GM21786 (cell line): ENCODE results near the gene GGNBP2.
A peak's percentile ranks its signal among the peaks of the same experiment; 100 is the strongest.
"Not testable (repeated sequence)": the region's sequence is repeated elsewhere in the genome, so short reads cannot be mapped to it uniquely, and the experiment has no call there.

ENCODE experiments used
- ATAC-seq: cut with Tn5 transposase; IDR thresholded peaks from one replicate; pipeline ENCODE4 v1.9.1; 2021; ENCODE audit not compliant: unreplicated experiment

GGNBP2 gene

GRCh38 chr17:36600465-36600864 is 55.7 kb downstream of the GGNBP2 start:
- no peak for ATAC-seq

GRCh38 chr17:36600936-36601302 is 56.2 kb downstream of the GGNBP2 start:
- no peak for ATAC-seq

GRCh38 chr17:36601303-36602029 is 56.7 kb downstream of the GGNBP2 start, which contains the start of gene MRM1:
TSS of gene MRM1 (plus strand) at chr17:36601583. CDS start at chr17:36601811, 228 bp downstream.
- ATAC-seq = peak; percentile 81

GRCh38 chr17:36602030-36602748 is 57.5 kb downstream of the GGNBP2 start:
- ATAC-seq = no peak

- ATAC-seq = no peak
Observed at GRCh38 chr17:36602924-36603384, 58.2 kb downstream of the GGNBP2 start.

GRCh38 chr17:36605028-36605427 is 60.3 kb downstream of the GGNBP2 start:
- not testable (repeated sequence) for ATAC-seq

DNA sequence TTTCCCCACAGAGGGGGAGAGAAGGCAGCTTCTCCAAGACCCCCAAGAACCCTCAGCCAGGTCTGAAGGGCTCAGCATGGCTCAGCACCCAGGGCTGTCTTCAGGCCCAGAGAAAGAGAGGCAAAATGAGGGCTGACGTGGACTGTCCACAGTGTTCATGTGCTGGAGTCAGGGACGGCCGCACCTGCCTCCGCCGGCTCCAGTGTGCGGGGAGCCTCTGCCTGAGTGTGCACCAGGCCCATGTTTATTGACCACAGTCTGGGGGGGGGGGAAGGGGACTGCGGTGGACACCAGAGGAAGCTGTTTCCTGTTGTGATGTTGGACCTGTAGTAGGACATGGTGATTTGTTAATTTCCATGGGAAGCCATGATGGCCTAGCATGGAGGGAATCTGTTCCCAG is 63.6 kb downstream of the GGNBP2 start:
- no peak for ATAC-seq

- ATAC-seq = no peak
Observed at GRCh38 chr17:36608794-36609497, 64.2 kb downstream of the GGNBP2 start.

DNA sequence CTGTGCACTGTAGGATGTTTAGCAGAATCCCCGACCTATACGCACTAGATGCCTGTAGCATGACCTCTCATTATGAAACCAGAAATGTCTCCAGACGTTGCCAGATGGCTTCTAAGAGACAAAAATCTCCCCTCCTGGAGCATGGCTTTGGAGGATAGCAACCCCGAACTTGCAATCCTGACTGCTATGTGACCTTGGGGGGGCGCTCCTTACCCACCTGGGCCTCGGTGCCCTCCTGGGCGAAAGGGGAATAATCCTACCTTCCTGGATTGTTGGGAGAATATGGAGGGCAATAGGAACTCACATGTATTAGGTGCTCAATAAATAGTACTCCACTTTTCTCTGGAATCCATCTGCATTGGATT is 64.8 kb downstream of the GGNBP2 start:
- ATAC-seq = no peak

DNA sequence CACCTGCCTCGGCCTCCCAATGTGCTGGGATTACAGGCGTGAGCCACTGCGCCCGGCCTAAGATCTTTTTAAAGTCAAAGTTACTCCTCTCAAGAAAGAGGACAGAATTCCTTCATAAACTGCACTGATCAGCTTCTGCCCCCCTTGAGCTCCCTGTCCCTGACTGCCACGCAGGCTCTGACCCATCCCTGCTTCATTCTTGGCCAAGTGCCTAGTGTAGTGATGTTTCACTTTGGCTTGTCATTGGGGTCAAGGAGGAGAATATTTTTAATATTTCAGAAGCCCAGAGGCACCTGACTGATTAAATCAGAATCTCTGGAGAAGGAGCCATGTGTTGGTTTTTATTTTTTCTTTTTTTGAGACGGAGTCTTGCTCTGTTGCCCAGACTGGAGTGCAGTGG is 65.8 kb downstream of the GGNBP2 start:
- ATAC-seq = no peak

GRCh38 chr17:36611345-36612072 is 66.8 kb downstream of the GGNBP2 start:
- no peak for ATAC-seq

DNA sequence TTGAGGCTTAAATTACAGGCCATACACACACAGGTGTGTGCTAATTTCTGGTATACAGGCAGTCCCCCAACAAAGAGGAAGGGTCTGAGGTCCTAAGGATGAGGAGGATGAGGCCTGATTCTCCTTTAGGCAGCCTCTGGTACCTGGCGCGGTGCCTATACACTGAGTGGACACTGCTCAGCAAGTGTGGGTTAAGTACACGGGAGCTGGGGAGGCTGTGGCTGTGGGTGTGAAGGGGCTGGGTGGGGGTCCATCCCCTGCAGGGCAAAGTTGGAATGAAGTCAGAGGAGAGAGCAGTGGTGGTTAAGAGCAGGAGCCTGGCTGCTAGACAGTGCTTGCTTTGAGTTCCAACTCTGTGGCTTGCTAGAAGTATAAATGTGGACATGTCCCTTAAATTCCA is 67.6 kb downstream of the GGNBP2 start:
- no peak for ATAC-seq

- no peak for ATAC-seq
Observed at GRCh38 chr17:36613155-36613554, 68.4 kb downstream of the GGNBP2 start.

DNA sequence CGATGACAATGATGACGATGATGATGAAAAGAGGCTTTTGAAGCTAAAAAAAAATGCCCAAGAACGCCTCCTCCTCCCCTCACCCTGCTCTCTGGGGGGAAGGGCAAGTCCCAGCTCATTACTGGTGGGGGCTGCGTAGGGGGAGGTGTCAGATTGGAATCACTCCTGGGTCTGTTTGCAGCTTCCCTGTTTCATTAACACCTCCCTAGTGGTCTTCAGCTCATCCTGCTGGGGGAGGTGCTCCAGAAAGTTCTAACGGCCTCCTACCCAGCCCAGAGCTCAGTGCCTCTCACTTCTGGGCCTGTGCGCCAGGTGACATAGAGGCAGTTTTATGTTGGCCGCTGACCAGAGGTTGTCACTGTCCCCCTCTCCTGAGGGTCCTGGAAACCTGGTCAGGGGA is 69.4 kb downstream of the GGNBP2 start:
- no peak for ATAC-seq

- no peak for ATAC-seq
Observed at GRCh38 chr17:36614933-36615332, 70.2 kb downstream of the GGNBP2 start.

- no peak for ATAC-seq
Observed at GRCh38 chr17:36616061-36617029, 71.6 kb downstream of the GGNBP2 start.

GRCh38 chr17:36617773-36618172 is 73.1 kb downstream of the GGNBP2 start:
- ATAC-seq = no peak

- no peak for ATAC-seq
Observed at GRCh38 chr17:36623281-36623680, 78.6 kb downstream of the GGNBP2 start.

- ATAC-seq = no peak
Observed at GRCh38 chr17:36625188-36625587, 80.5 kb downstream of the GGNBP2 start.

GRCh38 chr17:36627101-36627500 is 82.4 kb downstream of the GGNBP2 start:
- no peak for ATAC-seq
